HG02588 (cell line): ENCODE results near the gene ATXN7.

Experiments used
- ATAC-seq: cut with Tn5 transposase; IDR thresholded peaks from one replicate; pipeline ENCODE4 v1.9.1; 2021; ENCODE audit warnings: mild to moderate bottlenecking, moderate library complexity; ENCODE audit not compliant: unreplicated experiment

Gene ATXN7

DNA sequence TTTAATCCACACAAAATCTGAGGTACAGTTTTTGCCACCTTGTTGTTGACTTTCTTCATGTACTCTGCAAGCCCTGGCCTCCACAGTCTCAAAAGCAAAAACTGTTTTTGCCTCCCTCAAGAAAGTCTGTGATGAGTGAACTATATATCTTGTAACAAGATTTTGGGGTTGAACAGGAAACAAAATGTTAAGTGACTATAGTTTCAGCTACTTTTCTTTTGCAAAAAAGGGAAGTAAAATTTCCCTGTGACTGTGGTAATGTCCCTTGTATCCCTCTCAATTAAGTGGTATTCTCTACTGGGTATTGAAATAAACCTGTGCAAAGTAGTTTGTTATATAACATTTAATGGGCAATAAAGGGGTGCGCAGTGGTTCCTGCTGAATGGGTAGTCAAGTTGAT lies 69.8 kb downstream of the ATXN7 start:
- ATAC-seq: peak; percentile 61

DNA sequence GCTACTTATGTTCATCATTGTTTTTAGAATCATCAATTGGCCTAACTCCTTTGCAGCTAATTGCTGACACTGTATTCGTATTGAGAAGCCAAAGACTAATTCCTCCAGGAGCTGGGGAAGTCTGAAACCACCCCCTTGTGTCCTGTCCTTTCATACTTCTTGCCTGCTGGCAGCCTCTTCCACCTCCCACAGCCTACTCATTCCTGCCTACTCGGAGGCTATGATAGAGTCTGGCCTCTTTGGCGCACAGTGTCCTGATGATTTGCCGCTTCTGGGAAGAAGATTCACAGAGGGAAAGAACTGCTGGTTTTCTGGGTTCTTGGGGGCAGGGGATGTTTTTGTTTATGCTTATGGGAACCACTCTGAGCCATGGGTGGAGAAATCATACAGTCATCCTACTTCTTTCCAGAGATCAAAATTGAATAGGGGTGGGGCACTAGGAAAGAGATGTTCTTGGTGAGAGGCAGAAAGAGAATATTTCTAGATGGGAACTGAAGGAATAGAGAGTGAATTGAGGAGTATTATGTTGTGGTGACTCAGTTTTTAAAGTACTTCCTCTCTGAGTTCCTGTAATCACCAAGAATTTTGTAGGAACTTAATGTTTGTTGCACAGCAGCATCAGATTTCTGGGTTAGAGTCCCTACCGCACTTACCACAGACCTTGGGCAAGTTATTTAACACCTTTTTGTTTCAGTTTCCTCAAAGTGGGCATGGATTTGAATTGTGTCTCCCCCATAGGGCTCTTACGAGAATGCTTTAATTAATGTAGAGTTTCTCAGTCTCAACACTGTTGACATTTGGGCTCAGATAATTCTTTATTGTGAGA lies 70.6 kb downstream of the ATXN7 start:
- no peak for ATAC-seq

DNA sequence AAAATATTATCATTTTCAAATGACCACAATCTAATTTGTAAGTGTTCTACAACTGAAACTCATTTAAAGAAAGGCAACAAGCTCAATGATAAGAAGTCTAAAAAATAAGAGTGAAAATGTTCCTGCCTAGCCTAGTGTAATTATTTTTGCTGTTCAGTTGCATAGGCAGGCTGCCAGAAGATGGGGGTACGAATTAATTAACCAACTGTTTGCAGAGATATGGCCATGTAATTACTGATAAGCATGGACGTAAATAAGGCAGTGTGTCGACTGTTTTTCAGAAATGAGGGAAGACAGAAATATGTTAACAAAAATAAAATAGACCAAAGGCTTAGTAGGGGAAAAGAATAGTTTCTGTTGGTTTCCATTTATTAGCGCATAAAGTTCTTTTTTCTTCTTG lies 73.3 kb downstream of the ATXN7 start:
- no peak for ATAC-seq

DNA sequence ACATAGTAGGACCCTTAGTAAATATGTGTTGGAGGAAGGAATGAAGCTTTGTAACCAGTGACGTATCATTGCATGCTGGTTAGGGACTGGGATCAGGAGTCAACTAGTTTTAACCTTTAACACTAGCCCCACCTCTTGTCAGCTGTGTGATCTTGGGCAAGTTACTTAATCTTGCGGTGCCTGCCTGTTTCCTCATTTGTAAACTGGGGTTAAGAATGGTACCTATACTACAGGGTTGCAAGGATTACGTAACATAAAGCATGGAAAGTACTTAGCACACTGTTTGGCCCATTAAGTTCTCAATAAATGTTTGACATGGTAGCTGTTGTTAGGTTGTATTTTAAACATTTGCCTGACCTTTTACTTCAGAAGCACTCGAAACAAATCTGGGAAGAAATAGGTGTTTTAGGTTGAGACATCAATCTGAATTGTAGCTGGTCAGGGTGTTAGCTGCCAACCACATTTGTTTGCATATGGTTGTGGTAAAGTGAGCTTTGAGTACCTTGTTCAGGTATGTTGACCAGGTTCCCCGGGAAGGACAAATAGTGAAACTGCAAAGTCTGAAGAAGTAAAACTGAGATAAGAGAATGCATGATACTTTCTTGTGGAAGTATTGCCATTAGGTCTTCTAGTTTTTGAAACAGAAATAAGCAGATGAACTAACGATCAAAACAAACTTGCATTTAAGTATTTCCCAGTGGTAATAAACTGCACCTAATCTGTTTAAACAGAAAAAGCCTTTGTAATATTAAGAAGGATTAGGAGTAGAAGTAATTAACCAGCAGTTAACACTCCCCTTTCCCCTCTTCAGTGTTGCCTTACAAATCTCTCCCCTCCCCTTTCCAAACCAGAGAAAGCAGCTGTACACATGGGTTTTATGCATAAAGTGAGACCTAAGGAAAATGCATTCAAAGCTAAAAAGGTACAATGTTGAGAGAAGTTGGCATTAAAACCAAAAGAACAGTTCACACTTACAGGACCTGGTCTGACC lies 74.3 kb downstream of the ATXN7 start:
- peak; percentile 71 for ATAC-seq

DNA sequence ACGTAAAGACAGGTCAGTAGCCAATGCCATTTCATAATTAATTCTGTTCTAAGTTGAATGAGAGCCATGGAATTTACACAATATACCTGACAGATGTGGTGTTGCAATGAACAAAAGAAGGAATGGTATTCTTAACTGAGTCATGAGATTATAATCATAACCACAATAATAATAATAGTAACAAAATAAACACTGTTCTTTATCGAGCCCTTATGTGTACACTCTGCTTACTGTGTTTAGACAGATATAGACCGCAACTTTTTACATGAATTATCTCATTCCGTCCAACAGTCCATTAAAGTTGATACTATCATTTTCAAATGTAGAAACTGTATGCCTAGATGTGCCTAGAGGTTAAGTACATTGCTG lies 76.7 kb downstream of the ATXN7 start:
- no peak for ATAC-seq

DNA sequence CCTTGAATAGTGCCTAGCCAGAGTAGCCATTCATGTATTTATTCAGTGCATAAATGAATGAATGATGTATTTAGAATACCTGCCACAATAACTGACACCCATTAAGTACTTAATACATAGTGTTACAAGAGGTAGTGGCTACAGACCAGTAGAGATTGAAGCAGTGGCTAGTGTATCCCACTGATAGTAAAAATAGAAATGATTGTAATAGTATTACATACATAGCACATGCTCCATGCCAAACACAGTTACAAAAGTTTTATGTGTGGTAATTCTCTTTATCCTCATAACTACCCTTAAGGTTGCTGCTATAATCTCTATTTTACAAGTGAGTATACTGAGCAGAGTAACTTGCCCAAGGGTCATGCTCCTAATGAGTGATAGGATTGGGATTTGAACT lies 78.9 kb downstream of the ATXN7 start:
- no peak for ATAC-seq

DNA sequence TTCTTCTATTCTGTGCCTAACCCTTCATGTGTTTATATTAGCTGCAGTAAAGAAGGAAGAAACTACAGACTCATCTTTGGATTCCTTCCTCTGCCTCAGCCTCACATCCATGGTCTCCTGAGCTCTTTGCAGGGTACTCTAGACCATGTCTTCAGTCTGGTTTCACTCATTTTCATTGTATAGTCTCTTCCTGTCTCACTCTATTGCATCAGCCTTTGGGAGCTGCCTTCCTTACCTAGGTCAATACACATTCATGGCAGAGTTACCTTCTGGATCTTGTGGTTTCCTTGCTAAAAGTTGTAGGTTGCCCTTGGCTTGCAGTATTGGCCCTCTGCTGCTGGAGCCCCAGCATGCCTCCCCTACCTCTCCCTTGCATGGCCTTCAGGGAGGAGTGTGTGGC lies 80.0 kb downstream of the ATXN7 start:
- no peak for ATAC-seq

DNA sequence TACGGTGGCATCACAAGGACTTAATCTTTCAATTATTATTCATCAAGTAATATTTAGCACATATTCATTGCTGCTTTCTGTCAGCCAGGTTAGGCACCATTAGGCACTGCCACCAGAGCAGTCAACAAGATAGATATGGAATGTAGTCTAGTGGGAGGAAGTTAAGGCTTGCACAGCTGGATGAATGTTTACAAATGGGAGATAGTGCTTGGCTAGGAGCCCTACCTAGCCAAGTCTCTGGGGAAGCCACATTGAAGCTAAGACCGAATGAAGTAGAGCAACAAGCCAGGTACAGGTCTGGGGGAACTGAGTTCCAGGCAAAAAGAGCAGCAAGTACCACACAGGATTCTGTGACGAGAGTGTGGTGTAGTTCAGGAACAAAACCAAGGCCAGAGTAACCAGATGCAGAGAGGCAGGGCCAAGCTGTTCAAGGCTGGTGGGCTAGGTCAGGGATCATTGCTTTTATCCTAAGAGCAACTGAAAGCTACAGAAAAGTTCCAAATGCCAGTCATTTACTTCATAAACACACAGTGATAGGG lies 82.0 kb downstream of the ATXN7 start:
- ATAC-seq: no peak

DNA sequence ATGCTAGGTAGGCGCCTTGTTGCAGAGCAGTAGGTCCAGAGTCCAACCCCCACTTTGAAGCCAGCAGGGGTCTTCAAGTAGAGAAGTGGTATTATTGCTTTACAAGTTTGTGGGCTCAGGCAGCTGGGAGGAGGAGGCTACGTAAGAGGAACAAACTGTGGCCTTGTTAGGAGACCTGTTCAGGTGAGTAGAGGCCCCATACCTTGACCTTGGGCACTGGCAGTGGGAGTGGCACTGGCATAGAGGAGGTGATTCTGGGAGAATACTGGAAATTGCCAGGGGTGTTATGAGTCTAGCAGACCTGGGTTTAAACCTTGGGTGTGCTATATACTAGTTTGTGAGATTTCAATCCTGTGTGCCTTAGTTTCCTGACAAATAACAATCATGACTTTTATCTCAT lies 83.1 kb downstream of the ATXN7 start:
- ATAC-seq: no peak

DNA sequence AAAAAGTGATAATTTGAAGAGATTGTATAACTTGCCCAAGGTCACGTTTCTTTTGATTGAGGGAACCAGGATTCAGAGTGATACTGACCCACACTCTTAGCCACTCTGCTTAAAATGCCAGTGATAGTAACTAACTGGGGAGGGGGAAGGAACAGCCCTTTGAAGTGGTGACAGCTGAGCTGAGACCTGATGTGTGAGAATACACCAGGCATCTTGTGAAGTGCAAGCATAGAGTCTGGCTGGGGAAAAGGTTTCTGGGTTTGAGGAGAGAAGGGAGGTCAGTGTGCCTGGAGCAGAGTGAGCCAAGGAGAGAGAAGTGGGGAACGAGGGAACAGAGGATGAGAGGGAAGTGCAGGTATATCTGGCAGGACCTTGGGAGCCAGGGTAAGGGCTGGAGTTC lies 83.9 kb downstream of the ATXN7 start:
- ATAC-seq: no peak

DNA sequence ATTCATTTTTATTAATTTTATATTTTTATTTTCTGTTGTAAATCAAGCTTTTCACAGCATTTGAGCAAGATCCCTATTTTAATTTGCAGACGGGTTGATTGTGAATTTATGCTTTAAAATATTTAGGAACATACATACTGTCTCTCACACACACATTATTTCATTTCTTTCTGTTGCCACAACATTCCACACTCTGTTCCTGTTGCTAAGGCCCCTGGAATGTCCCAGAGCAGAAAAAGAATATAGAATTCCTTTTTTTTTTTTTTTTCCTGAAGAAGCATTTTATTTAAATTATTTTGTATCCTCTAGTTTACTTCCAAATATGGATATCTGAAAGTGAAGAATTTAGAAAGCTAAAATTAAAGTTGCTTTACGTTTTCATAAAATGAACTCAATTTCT lies 85.3 kb downstream of the ATXN7 start:
- no peak for ATAC-seq

DNA sequence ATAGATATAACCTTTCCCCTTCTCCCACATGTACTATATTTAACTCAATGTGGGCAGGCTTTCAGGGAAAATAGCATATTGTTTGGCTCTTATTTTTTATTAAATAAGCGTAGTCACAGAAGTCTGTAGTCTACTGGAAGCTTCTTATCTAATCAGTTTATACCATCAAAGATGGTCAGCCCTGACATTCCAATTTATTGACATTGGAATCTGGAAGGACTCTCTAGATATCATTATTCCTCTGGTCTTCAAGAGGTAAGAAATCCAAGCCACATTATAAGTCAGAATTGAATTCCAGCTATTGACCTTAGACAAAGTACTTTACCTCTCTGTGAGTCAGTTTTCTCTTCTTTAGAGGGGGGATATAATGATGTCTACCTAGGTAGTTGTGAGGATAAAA lies 87.0 kb downstream of the ATXN7 start:
- ATAC-seq: no peak

DNA sequence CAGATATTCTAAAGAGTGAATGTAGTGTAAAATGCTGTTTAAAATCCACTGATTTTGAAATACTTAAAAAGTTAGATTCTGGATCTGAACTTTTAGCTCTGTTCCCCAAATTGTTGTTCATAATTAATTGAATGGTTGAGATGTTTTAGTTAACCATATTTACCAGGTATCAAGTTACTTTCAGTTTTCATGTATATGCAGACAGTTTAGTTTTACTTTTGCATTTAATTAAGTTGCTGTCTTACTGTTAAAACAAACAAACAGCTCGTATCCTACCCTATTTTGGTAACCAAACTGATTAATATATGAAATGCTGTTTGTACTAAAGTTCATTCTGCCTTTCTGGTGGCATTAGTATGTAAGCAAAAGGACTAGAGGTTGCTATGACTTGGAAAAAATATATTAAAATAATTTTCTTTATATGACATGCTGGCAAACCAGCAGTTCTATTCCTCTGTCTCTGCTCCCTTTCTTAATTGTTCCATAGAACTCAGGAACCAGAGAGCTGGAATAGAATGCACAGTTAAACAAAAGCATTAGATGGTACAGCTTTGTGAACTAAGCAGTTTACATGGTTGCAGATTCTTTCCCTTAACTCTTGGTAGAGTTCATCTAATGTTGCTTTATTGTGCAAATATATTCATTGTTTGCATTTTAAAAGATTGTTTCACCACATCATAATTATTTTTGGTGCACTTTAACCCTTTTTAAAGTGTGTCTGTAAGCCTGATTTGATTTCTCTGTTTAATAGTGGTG lies 88.0 kb downstream of the ATXN7 start:
- no peak for ATAC-seq

DNA sequence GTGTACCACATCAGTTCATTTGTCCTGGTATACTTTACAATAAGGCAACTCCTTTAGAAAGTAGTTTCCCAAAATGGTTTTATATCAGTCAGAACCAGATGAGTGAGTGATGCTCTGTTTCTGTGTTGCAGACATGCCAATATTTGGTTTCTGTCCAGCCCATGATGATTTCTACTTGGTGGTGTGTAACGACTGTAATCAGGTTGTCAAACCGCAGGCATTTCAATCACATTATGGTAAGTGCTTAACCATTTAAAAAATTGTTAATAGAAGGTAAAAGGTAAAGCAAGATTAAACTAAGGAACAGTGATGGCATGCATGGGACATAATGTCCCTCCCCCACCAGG lies 88.6 kb downstream of the ATXN7 start:
- no peak for ATAC-seq

DNA sequence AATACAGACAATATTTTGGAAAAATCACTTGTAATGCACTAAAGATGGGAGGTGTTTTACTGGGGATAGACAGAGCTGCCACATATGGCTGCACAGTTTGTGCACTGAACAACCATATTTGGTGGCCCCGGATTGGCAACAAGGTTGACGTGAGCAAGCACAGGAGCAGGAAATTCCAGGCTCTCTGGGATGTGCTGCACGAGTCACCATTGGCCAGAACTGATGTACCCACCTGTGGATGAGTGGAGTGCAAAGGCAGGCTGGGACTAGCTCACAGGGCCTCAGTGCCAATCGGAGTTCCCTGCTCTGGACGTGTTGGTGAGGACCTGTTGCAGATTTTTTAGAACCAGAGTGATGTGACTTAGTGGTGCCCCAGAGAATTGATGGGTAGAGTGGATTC lies 90.5 kb downstream of the ATXN7 start:
- ATAC-seq: no peak

DNA sequence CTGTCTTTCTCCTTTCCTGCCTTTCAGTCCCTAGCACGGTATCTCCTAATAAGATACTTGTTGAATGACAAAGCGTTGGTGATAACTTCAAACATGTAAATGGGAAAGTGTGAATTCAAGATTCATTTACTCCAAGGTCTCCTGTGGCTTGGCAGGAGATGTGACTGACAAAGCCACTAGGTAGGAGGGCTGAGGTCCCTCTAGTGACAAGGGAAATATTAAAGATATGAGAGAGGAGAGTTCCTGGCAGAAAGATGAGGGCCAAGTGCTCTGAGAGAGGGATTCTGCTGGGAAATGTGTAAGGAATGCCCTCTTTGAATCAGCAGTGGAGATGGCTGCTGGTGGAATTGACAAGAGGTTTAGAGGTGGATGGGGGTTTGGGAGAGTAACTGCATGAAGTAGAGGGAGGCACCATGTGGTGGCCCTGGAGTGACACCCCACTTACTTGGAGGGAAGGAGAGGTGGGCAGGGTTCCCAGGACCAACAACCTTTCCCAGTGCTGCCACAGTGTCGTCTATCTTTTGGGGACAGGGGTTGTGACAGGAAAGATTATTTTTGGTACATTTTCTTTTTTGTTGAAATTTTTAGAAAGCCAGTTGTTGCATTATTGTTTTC lies 91.5 kb downstream of the ATXN7 start:
- ATAC-seq: no peak

DNA sequence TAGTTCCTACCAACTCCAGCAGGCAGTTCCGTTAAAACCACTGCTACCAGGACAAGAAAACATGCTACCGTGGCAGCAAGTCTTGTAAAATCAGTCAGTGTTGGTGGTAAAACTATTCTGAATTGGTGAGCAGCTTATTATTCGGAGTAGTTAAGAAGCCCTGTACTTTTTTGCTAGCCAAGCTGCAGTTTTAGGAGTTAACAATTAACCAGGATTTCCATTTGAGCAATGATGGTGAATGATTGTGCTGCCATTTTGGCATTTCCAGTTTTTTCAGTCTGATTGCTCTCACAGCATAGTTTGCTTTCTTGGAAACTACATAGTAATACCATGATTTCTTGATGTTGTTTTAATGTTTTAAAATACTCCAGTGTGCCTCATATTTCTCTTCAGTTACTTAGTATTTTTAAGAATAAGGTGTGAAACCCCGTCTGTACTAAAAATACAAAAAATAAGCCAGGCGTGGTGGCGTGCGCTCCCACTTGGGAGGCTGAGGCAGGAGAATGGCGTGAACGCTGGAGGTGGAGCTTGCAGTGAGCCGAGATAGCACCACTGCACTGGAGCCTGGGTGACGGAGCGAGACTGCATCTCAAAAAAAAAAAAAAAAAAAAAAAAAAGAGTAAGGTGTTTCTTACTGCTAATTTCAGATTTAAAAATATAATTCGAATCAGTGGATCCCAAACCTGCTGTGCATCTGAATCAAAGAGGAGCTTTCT lies 92.3 kb downstream of the ATXN7 start:
- no peak for ATAC-seq

DNA sequence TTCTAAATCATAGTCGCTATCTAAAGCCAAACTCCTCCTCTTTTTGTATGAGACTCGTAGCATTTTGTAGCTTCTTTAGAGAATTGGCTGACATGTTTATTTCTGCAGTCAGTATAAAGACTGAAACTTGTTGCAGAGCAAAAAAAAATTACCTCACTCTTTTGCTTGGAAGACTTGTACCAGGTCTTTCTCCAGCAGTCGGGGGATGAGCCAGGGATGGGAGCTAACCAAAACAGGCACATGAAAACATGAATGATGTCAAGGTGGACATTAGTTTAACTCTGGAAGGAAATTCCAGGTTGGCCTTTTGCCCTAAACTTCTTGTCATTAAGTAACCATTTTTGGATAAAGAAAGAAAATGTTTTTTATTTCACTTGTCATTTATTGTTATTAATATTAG lies 95.5 kb downstream of the ATXN7 start:
- ATAC-seq: no peak

DNA sequence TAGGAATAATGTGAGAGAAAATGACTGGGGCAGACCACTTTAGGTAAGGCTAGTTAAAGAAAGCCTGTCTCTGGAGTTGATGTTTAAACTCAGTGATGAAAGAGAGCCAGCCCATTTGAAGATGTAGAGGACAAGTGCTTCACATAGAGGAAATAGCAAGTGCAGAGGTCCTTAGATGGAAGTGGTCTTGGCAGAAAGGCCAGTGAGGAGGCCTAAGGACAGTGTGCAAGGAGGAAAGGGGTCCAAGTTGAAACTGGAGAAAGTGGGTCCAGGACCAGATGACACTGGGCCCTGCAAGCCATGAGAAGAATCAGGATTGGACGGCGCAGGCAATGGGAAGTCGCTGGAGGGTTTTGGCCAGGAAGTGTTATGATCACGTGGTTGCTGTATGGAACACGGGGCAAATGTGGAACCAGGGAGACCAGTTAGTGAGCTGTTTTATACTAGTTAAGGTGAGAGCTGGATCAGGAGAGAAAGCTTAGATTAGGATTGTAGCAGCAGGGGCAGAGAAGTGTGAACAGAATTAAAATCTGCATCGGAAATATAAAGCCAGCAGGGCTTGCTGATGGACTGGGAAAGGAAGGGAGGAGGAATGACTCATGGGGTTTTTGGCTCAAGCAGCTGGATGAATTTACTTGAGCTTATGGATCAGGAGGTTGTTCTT lies 96.5 kb downstream of the ATXN7 start:
- no peak for ATAC-seq

DNA sequence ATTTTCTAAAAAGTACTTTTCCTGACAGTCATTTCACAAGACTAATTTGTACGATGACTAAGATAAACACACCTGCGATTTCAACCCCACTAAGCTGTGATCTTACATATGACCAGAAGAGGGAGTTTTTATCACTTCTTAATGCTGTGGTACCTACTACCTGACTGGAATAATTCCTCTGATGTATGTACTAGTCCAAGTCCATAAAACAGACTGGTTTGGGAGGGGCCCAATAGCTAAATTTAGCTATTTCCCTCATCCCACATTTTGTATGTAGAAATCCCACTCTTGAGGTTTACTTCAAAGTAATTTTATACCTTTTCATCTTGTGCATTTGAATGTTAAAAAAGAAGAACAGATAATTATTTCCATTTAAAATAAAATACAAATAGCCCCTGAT lies 98.2 kb downstream of the ATXN7 start:
- peak; percentile 82 for ATAC-seq
